ENCODE results near the gene KMT2D. TPM values are rescaled to one million over a fixed set of nuclear protein-coding genes. Genes with fewer than 3 reads are reported as not detected.
A peak's percentile ranks its signal among the peaks of the same experiment; 100 is the strongest.

Gene KMT2D
- total and polyA plus RNA-seq, 10 of the 15 experiments (the other 5 are each of a cell fraction or from before 2014, with no cell fraction given) = 0.51 to 71.5 (median 10.4) TPM

DNA sequence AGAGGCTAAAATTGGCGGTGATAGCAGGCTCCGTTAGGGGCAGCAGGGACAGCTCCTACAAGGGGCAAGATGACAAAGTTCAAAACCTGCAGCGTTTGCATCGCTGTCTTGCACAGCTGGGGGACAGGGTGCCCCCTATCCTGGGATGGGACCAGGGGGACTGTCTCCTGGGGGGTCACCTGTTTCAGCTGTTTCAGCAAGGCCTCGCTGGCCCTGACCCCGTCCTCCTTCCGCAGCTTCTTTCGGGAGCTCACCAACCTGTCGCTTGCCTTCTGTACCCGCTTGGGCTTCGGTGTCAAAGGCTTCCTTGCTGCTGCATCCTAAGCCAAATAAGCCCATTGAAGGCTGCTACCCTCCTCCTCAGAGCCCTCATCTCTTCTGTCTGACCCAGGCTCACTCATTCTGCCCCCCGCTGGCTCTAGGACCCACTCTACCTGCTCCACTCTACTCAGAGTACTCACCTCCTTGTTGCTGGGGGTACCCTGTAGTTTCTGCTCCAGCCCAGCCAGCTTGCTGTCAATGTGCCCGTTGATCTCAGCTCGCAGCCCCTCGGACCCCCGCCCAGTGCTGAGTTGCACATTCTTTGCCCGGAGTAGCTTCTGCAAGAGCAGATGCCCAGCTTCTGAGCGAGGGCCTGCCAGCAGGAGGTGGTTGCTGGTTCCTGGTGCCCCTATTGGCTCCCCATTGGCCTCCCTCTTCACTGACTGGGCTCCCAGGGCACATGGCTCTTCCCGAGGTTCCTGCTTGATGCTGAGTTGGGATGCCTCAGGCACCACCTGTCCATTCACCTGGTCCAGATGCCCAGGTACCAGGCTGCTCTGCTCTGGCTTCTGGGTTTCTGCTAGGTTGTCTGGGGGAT is 29.7 kb downstream of the KMT2D start:
- H3K79me2 ChIP-seq (ENCODE audit: control insufficient read depth, insufficient read depth, low read length) = no peaks in the 10 kb centered on the region
- 94% methylated on average over 16 of the region's 19 CpGs for WGBS (ENCODE audit: insufficient coverage, insufficient replicate concordance, low lambda C conversion rate, missing lambda C conversion rate)
- H3K27me3 ChIP-seq (replicated peaks in 1 of 2; ENCODE audit: control insufficient read depth in 2 of 2, insufficient read depth in 2 of 2, low read length in 1 of 2) = no peaks in the 10 kb centered on the region
- TF ChIP-seq POLR2A (IDR thresholded peaks at IDR 0.05; ENCODE audit: low read depth, low read length) (peak; percentile 57; the same call in 1 of the 2 replicates), YBX1 (IDR thresholded peaks at IDR 0.05) (no peak)
- no peaks in the 10 kb centered on the region for H4K20me1 ChIP-seq (ENCODE audit: control insufficient read depth, insufficient read depth)
- no peak overlapping the region for H2AFZ ChIP-seq (ENCODE audit: control insufficient read depth, low read depth, low read length)
- no peaks in the 10 kb centered on the region for H3K9me3 ChIP-seq (replicated peaks; ENCODE audit: control insufficient read depth, insufficient read depth, low read length)
- RAD21 ChIA-PET (ENCODE audit: unreplicated experiment) = interaction anchor here (1.5 kb wide), 1 partner anchor 12 kb away, joined by 3 read pairs; no protein-coding TSS in a partner anchor
- H3K4me3 ChIP-seq = no peak overlapping the region
- SMC1A ChIA-PET (ENCODE audit: uncharacterized antibody, unreplicated experiment) = no interaction called here
- in situ Hi-C loops (cut with MboI) = no loop called here
- intact Hi-C loops (cut with micrococcal nuclease; ENCODE audit: unreplicated experiment) = no loop called here
- no peak overlapping the region for H3K27ac ChIP-seq (ENCODE audit: control insufficient read depth, insufficient read depth)
- FAIRE-seq (no peak), ATAC-seq (no peak; the same call in 2 of the 3 replicates), DNase-seq (ENCODE audit: low read depth, low spot score) (no peak)
- no peak overlapping the region for H3K4me2 ChIP-seq (ENCODE audit: control insufficient read depth, insufficient read depth)
- no peak overlapping the region for H3K9ac ChIP-seq (ENCODE audit: control insufficient read depth, insufficient read depth, low read length)
- H3K4me1 ChIP-seq (ENCODE audit: control insufficient read depth, insufficient read depth, low read length) = no peaks in the 10 kb centered on the region
- H3K36me3 ChIP-seq (ENCODE audit: control insufficient read depth in 2 of 2, insufficient read depth in 2 of 2, low read length in 1 of 2) = peaks cover 23 to 41% of the 10 kb centered on the region in 2 experiments
- POLR2A ChIA-PET = no interaction called here
- BruUV-seq (replicated peaks) = TSS peak; percentile 5
- CTCF ChIA-PET = interaction anchor here (0.9 to 1.8 kb wide), 3 partner anchors 13 to 33 kb away, joined by 3 to 13 read pairs (median 3); no protein-coding TSS in a partner anchor

DNA sequence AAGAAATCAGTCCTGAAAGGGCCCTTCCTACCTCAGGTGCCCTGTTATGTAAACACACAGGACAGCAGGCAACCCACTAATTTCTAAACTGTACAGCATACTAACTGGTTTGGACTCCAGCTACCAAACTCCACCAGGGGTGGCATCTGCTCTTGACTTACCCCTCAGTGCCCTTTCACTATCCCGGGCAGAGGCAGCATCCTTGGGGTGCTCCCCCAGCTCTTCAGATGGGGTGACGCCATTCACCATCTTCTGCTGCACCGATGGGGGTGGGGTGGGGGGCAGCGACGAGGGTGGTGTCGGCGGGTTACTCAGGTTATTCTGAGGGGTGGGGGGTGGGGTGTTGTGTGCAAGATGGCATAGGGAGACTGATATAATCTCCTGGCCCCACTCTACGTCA is 30.5 kb downstream of the KMT2D start:
- Histone ChIP-seq H3K36me3 (ENCODE audit: control insufficient read depth in 2 of 2, insufficient read depth in 2 of 2, low read length in 1 of 2) (peaks cover 26 to 41% of the 10 kb centered on the region in 2 experiments), H3K4me1 (ENCODE audit: control insufficient read depth, insufficient read depth, low read length) (no peaks in the 10 kb centered on the region), H3K79me2 (ENCODE audit: control insufficient read depth, insufficient read depth, low read length) (no peaks in the 10 kb centered on the region), H3K9ac (ENCODE audit: control insufficient read depth, insufficient read depth, low read length) (no peak overlapping the region), H3K4me2 (ENCODE audit: control insufficient read depth, insufficient read depth) (no peak overlapping the region), H3K9me3 (replicated peaks; ENCODE audit: control insufficient read depth, insufficient read depth, low read length) (no peaks in the 10 kb centered on the region), H3K27ac (ENCODE audit: control insufficient read depth, insufficient read depth) (no peak overlapping the region), H3K4me3 (no peak overlapping the region), H2AFZ (ENCODE audit: control insufficient read depth, low read depth, low read length) (no peak overlapping the region), H3K27me3 (replicated peaks in 1 of 2; ENCODE audit: control insufficient read depth in 2 of 2, insufficient read depth in 2 of 2, low read length in 1 of 2) (no peaks in the 10 kb centered on the region), H4K20me1 (ENCODE audit: control insufficient read depth, insufficient read depth) (no peaks in the 10 kb centered on the region)
- CTCF ChIA-PET = interaction anchor here (0.6 to 1.8 kb wide), 5 partner anchors 10 to 86 kb away, joined by 3 to 13 read pairs (median 5); no protein-coding TSS in a partner anchor
- intact Hi-C loops (cut with micrococcal nuclease; ENCODE audit: unreplicated experiment) (no loop called here), in situ Hi-C loops (cut with MboI) (no loop called here)
- no TSS peak for BruUV-seq (replicated peaks)
- POLR2A ChIA-PET = interaction anchor here (0.5 to 1.2 kb wide), 3 partner anchors 9 to 877 kb away, joined by 3 to 4 read pairs (median 4); no protein-coding TSS in a partner anchor
- TF ChIP-seq, protein P1, sequence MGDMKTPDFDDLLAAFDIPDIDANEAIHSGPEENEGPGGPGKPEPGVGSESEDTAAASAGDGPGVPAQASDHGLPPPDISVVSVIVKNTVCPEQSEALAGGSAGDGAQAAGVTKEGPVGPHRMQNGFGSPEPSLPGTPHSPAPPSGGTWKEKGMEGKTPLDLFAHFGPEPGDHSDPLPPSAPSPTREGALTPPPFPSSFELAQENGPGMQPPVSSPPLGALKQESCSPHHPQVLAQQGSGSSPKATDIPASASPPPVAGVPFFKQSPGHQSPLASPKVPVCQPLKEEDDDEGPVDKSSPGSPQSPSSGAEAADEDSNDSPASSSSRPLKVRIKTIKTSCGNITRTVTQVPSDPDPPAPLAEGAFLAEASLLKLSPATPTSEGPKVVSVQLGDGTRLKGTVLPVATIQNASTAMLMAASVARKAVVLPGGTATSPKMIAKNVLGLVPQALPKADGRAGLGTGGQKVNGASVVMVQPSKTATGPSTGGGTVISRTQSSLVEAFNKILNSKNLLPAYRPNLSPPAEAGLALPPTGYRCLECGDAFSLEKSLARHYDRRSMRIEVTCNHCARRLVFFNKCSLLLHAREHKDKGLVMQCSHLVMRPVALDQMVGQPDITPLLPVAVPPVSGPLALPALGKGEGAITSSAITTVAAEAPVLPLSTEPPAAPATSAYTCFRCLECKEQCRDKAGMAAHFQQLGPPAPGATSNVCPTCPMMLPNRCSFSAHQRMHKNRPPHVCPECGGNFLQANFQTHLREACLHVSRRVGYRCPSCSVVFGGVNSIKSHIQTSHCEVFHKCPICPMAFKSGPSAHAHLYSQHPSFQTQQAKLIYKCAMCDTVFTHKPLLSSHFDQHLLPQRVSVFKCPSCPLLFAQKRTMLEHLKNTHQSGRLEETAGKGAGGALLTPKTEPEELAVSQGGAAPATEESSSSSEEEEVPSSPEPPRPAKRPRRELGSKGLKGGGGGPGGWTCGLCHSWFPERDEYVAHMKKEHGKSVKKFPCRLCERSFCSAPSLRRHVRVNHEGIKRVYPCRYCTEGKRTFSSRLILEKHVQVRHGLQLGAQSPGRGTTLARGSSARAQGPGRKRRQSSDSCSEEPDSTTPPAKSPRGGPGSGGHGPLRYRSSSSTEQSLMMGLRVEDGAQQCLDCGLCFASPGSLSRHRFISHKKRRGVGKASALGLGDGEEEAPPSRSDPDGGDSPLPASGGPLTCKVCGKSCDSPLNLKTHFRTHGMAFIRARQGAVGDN (IDR thresholded peaks at IDR 0.05) = no peak
- TF ChIP-seq MTA2 (IDR thresholded peaks at IDR 0.05; ENCODE audit: low read depth) (no peak), SIX5 (IDR thresholded peaks at IDR 0.05; ENCODE audit: low read depth, low read length, severe bottlenecking) (no peak), MYC (IDR thresholded peaks at IDR 0.05; ENCODE audit: insufficient read depth, insufficient read length, insufficient replicate concordance, low read length, severe bottlenecking) (no peak), SMARCA5 (IDR thresholded peaks at IDR 0.05) (no peak)
- no peak for ATAC-seq
- RAD21 ChIA-PET (ENCODE audit: unreplicated experiment) = interaction anchor here (1.5 kb wide), 1 partner anchor 11 kb away, joined by 3 read pairs; no protein-coding TSS in a partner anchor
- SMC1A ChIA-PET (ENCODE audit: uncharacterized antibody, unreplicated experiment) = no interaction called here
- no peak for DNase-seq (ENCODE audit: low read depth, low spot score)
- FAIRE-seq = no peak
- WGBS (ENCODE audit: insufficient coverage, insufficient replicate concordance, low lambda C conversion rate, missing lambda C conversion rate) = 98% methylated on average over 7 of the region's 8 CpGs

Data from GM12878 (cell line).